GM12878 (cell line): ENCODE results near the gene R3HDM1. TPM values are rescaled to one million over a fixed set of nuclear protein-coding genes. Genes with fewer than 3 reads are reported as not detected.

Experiments
- ASH2L ChIP-seq: fragments of 300-600, 200-600 bp; sonication (generic); IDR thresholded peaks from 2 replicates; pipeline ENCODE4 v1.6.1; 2017; ENCODE audit warnings: low read depth, mild to moderate bottlenecking, borderline replicate concordance
- ATF7 ChIP-seq: fragments of 450-650 bp; IDR thresholded peaks from 2 replicates; pipeline ENCODE4 v1.6.1; 2016; ENCODE audit warnings: low read depth, mild to moderate bottlenecking
- BCL11A ChIP-seq: IDR thresholded peaks from 2 replicates; pipeline ENCODE4 v1.6.1; 2011; ENCODE audit warnings: low read depth, low read length
- CBFB ChIP-seq: IDR thresholded peaks from 2 replicates; pipeline ENCODE4 v1.6.1; 2016; ENCODE audit warnings: antibody characterized with exemption, low read depth
- CREB1 ChIP-seq: IDR thresholded peaks from 2 replicates; pipeline ENCODE4 v1.6.1; 2012; ENCODE audit warnings: low read depth, mild to moderate bottlenecking, inconsistent platforms
- EED ChIP-seq: sonication (generic); IDR thresholded peaks from 2 replicates; pipeline ENCODE4 v1.6.1; 2016; ENCODE audit warnings: antibody characterized with exemption, low read depth
- EGR1 ChIP-seq, 2 experiments: IDR thresholded peaks; 1 replicate in 1 of 2; 2 replicates in 1 of 2; pipeline ENCODE4 v1.6.1; 2011 to 2012; ENCODE audit warnings: low read depth in 2 of 2, low read length in 2 of 2, borderline replicate concordance in 1 of 2, mild to moderate bottlenecking in 1 of 2, moderate library complexity in 1 of 2
- GATAD2B ChIP-seq: fragments of 450-650 bp; conservative IDR thresholded peaks from 2 replicates; pipeline ENCODE4 v1.6.1; 2017; ENCODE audit warnings: low read depth, mild to moderate bottlenecking, moderate library complexity
- KDM1A ChIP-seq: fragments of 200-600 bp; sonication (generic); IDR thresholded peaks from 2 replicates; pipeline ENCODE4 v1.6.1; 2016; ENCODE audit warnings: borderline replicate concordance
- LARP7 ChIP-seq: fragments of 450-650 bp; IDR thresholded peaks from 2 replicates; pipeline ENCODE4 v1.6.1; 2017; ENCODE audit warnings: mild to moderate bottlenecking
- MEF2A ChIP-seq: IDR thresholded peaks from 2 replicates; pipeline ENCODE4 v1.6.1; 2011; ENCODE audit warnings: low read depth, mild to moderate bottlenecking, low read length, moderate library complexity; ENCODE audit not compliant: insufficient read depth
- MTA3 ChIP-seq: IDR thresholded peaks from 2 replicates; pipeline ENCODE4 v1.6.1; 2012; ENCODE audit warnings: low read length, inconsistent platforms, borderline replicate concordance
- MXI1 ChIP-seq: fragments of 150-350 bp; IDR thresholded peaks from 2 replicates; pipeline ENCODE4 v1.6.1; 2011; ENCODE audit warnings: low read depth, mild to moderate bottlenecking, inconsistent platforms, low read length, improper control_type of control experiment
- NFIC ChIP-seq: IDR thresholded peaks from 2 replicates; pipeline ENCODE4 v1.6.1; 2012; ENCODE audit warnings: low read depth, mild to moderate bottlenecking, inconsistent platforms, low read length, moderate library complexity
- RB1 ChIP-seq: fragments of 450-650 bp; formaldehyde crosslinking; IDR thresholded peaks from 2 replicates; pipeline ENCODE4 v1.6.1; 2017; ENCODE audit warnings: mild to moderate bottlenecking, borderline replicate concordance
- SIN3A ChIP-seq: IDR thresholded peaks from 2 replicates; pipeline ENCODE4 v1.6.1; 2012; ENCODE audit warnings: low read depth, low read length, improper control_type of control experiment
- SMARCA5 ChIP-seq: fragments of 450-650 bp; IDR thresholded peaks from 2 replicates; pipeline ENCODE4 v1.6.1; 2017; ENCODE audit warnings: mild to moderate bottlenecking
- TARDBP ChIP-seq: IDR thresholded peaks from 2 replicates; pipeline ENCODE4 v1.6.1; 2016; ENCODE audit warnings: borderline replicate concordance
- WRNIP1 ChIP-seq: IDR thresholded peaks from 2 replicates; pipeline ENCODE4 v1.6.1; 2011; ENCODE audit warnings: low read depth, low read length, improper control_type of control experiment, borderline replicate concordance
- ZNF384 ChIP-seq: IDR thresholded peaks from 2 replicates; pipeline ENCODE4 v1.6.1; 2012; ENCODE audit warnings: low read depth, mild to moderate bottlenecking, low read length, improper control_type of control experiment, borderline replicate concordance
- polyA plus RNA-seq, 11 experiments: library from polyadenylated mRNA; depleted of rRNA in 4 of 11; unstranded in 6 of 11; stranded (reverse) in 5 of 11; fragments of >200 nt; fragmentation: Nextera tagmentation in 4 of 11; fragmentation: Illumina TruSeq in 1 of 11; extraction: Ambion mirVana in 4 of 11; extraction: Trizol in 1 of 11; gene quantifications; 1 replicate in 1 of 11; 2 replicates in 10 of 11; pipeline versions ENCODE4 v1.2.1 to v1.2.3, GENCODE V29; 2011 to 2016; ENCODE audit warnings: inconsistent platforms in 2 of 11, missing spikeins in 2 of 11, low read depth in 1 of 11
- total RNA-seq, 4 experiments: library from RNA; depleted of rRNA in 3 of 4; stranded (reverse); fragments of >200 nt in 3 of 4; fragmentation: Illumina TruSeq in 1 of 4; extraction: Trizol in 1 of 4; gene quantifications; 2 replicates each; pipeline versions ENCODE4 v1.2.1 to v1.2.3, GENCODE V29; 2013 to 2021
- TF ChIP-seq, protein P1 (sequence below): fragments of 450-650 bp; IDR thresholded peaks from 2 replicates; pipeline ENCODE4 v1.6.1; 2016; ENCODE audit warnings: mild to moderate bottlenecking, moderate library complexity, borderline replicate concordance
- TF ChIP-seq, protein P2 (sequence below): fragments of 450-650 bp; IDR thresholded peaks from 2 replicates; pipeline ENCODE4 v1.6.1; 2018; ENCODE audit warnings: mild to moderate bottlenecking, low read depth, moderate library complexity; ENCODE audit not compliant: partially characterized antibody

R3HDM1 gene
- total and polyA plus RNA-seq, 10 of the 15 experiments (the other 5 are each of a cell fraction or from before 2014, with no cell fraction given) = 16.8 to 89.6 (median 47.7) TPM

- TF ChIP-seq, protein P1, sequence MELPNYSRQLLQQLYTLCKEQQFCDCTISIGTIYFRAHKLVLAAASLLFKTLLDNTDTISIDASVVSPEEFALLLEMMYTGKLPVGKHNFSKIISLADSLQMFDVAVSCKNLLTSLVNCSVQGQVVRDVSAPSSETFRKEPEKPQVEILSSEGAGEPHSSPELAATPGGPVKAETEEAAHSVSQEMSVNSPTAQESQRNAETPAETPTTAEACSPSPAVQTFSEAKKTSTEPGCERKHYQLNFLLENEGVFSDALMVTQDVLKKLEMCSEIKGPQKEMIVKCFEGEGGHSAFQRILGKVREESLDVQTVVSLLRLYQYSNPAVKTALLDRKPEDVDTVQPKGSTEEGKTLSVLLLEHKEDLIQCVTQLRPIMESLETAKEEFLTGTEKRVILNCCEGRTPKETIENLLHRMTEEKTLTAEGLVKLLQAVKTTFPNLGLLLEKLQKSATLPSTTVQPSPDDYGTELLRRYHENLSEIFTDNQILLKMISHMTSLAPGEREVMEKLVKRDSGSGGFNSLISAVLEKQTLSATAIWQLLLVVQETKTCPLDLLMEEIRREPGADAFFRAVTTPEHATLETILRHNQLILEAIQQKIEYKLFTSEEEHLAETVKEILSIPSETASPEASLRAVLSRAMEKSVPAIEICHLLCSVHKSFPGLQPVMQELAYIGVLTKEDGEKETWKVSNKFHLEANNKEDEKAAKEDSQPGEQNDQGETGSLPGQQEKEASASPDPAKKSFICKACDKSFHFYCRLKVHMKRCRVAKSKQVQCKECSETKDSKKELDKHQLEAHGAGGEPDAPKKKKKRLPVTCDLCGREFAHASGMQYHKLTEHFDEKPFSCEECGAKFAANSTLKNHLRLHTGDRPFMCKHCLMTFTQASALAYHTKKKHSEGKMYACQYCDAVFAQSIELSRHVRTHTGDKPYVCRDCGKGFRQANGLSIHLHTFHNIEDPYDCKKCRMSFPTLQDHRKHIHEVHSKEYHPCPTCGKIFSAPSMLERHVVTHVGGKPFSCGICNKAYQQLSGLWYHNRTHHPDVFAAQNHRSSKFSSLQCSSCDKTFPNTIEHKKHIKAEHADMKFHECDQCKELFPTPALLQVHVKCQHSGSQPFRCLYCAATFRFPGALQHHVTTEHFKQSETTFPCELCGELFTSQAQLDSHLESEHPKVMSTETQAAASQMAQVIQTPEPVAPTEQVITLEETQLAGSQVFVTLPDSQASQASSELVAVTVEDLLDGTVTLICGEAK = no peak
- TF ChIP-seq EED = no peak
- no peak for TF ChIP-seq RB1
- no peak for TF ChIP-seq SIN3A
- TF ChIP-seq NFIC = peak; percentile 70; the same call in 1 of the 2 replicates
- no peak for TF ChIP-seq MXI1
- TF ChIP-seq GATAD2B = no peak
- no peak for TF ChIP-seq EGR1 (IDR thresholded peaks at IDR 0.05; ENCODE audit: borderline replicate concordance in 1 of 2, low read depth in 2 of 2, low read length in 2 of 2)
- TF ChIP-seq LARP7 = no peak
- 0 out of 2 replicates have a peak, but pooled peaks have one; percentile 8 for TF ChIP-seq BCL11A
- no peak for TF ChIP-seq WRNIP1
- 0 out of 2 replicates have a peak, but pooled peaks have one; percentile 18 for TF ChIP-seq MEF2A
- no peak for TF ChIP-seq KDM1A
- no peak for TF ChIP-seq CBFB
- no peak for TF ChIP-seq ASH2L
- TF ChIP-seq, protein P2, sequence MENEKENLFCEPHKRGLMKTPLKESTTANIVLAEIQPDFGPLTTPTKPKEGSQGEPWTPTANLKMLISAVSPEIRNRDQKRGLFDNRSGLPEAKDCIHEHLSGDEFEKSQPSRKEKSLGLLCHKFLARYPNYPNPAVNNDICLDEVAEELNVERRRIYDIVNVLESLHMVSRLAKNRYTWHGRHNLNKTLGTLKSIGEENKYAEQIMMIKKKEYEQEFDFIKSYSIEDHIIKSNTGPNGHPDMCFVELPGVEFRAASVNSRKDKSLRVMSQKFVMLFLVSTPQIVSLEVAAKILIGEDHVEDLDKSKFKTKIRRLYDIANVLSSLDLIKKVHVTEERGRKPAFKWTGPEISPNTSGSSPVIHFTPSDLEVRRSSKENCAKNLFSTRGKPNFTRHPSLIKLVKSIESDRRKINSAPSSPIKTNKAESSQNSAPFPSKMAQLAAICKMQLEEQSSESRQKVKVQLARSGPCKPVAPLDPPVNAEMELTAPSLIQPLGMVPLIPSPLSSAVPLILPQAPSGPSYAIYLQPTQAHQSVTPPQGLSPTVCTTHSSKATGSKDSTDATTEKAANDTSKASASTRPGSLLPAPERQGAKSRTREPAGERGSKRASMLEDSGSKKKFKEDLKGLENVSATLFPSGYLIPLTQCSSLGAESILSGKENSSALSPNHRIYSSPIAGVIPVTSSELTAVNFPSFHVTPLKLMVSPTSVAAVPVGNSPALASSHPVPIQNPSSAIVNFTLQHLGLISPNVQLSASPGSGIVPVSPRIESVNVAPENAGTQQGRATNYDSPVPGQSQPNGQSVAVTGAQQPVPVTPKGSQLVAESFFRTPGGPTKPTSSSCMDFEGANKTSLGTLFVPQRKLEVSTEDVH = no peak
- no peak for TF ChIP-seq ZNF384
- TF ChIP-seq CREB1 = no peak
- TF ChIP-seq SMARCA5 = no peak
- no peak for TF ChIP-seq ATF7
- TF ChIP-seq TARDBP = no peak
- no peak for TF ChIP-seq MTA3
Observed at GRCh38 chr2:135637456-135638087, 106.3 kb downstream of the R3HDM1 start (continued).
